ENCODE measurements around the gene TH. TPM values are rescaled to one million over a fixed set of nuclear protein-coding genes. Genes with fewer than 3 reads are reported as not detected.

The TH gene
- total and polyA plus RNA-seq, 2 donors from 2014 or later = not detected

DNA sequence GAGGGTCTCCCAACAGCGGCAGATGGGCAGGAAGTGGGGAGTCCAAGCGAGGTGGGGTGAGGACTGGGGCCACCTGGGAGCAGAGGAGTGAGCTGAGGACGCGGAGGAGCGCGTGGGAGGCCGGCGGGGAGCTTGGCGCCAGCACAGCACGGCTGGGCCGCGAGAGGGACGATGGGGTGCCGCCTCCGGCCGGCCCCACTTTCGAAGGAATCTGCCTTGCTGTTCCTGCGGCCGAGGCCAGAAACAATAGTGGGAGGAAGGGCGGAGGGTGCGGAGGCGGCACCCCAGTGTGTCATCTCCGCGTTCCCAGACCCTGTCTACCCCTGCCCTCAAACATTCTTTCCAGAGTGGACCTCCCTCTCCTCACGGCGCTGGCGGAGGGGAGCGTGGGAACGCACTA lies 16.1 kb downstream of the TH start:
- intact Hi-C loops (cut with DNase I) = loop anchor here (10.0 kb wide), 2 partner anchors 321 to 501 kb away; partner anchors contain the start of genes SYT8 and TNNI2
- TF ChIP-seq, protein P1, sequence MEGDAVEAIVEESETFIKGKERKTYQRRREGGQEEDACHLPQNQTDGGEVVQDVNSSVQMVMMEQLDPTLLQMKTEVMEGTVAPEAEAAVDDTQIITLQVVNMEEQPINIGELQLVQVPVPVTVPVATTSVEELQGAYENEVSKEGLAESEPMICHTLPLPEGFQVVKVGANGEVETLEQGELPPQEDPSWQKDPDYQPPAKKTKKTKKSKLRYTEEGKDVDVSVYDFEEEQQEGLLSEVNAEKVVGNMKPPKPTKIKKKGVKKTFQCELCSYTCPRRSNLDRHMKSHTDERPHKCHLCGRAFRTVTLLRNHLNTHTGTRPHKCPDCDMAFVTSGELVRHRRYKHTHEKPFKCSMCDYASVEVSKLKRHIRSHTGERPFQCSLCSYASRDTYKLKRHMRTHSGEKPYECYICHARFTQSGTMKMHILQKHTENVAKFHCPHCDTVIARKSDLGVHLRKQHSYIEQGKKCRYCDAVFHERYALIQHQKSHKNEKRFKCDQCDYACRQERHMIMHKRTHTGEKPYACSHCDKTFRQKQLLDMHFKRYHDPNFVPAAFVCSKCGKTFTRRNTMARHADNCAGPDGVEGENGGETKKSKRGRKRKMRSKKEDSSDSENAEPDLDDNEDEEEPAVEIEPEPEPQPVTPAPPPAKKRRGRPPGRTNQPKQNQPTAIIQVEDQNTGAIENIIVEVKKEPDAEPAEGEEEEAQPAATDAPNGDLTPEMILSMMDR (IDR thresholded peaks at IDR 0.05; ENCODE audit: borderline replicate concordance, extremely low read depth, insufficient read depth) = no peak
- FAIRE-seq = no peak
- no peaks in the 10 kb centered on the region for H3K27me3 ChIP-seq (ENCODE audit: control insufficient read depth, insufficient read depth, low read length)
- H3K9ac ChIP-seq (ENCODE audit: low read length in 3 of 3) = no peak overlapping the region
- H3K27ac ChIP-seq (ENCODE audit: low read depth in 2 of 2, low read length in 2 of 2) = no peak overlapping the region
- no peaks in the 10 kb centered on the region for H3K36me3 ChIP-seq (ENCODE audit: control insufficient read depth in 2 of 3, insufficient read depth in 3 of 3, low read length in 3 of 3)
- H3K9me3 ChIP-seq (ENCODE audit: control insufficient read depth in 2 of 3, insufficient read depth in 1 of 3, low read length in 3 of 3) = no peaks in the 10 kb centered on the region
- H3K4me1 ChIP-seq (ENCODE audit: control insufficient read depth in 2 of 3, insufficient read depth in 2 of 3, low read depth in 1 of 3, low read length in 3 of 3) = peaks cover 0 to 2% (median 0%) of the 10 kb centered on the region in 3 donors
- no peak overlapping the region for H3K4me3 ChIP-seq (ENCODE audit: low read length in 3 of 3)
- no peak for DNase-seq

DNA sequence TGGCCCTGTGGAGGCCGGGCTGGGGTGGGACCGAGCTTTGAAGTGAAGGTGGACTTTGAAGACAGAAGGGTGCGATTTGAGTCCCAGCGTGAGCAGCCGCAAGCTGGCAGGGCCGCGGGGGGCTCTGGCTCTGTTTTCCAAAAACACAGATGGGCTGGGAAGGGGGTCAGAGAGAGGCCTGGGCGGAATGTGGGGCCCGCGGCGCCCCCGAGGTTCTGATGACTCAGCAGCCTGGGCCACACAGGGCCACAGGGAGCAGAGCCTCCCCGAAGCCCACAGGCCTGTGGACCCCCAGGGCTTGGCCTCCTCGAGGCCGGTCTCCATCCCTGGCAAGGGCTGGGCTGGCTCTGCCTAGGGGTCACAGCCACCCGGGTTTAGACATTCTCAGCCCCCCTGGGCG lies 16.7 kb downstream of the TH start:
- Histone ChIP-seq H3K9me3 (ENCODE audit: control insufficient read depth in 2 of 3, insufficient read depth in 1 of 3, low read length in 3 of 3) (no peaks in the 10 kb centered on the region), H3K4me1 (ENCODE audit: control insufficient read depth in 2 of 3, insufficient read depth in 2 of 3, low read depth in 1 of 3, low read length in 3 of 3) (peaks cover 0 to 2% (median 0%) of the 10 kb centered on the region in 3 donors), H3K9ac (ENCODE audit: low read length in 3 of 3) (no peak overlapping the region), H3K36me3 (ENCODE audit: control insufficient read depth in 2 of 3, insufficient read depth in 3 of 3, low read length in 3 of 3) (no peaks in the 10 kb centered on the region), H3K27me3 (ENCODE audit: control insufficient read depth, insufficient read depth, low read length) (no peaks in the 10 kb centered on the region), H3K27ac (ENCODE audit: low read depth in 2 of 2, low read length in 2 of 2) (no peak overlapping the region), H3K4me3 (ENCODE audit: low read length in 3 of 3) (no peak overlapping the region)
- no peak for DNase-seq
- intact Hi-C loops (cut with DNase I) = loop anchor here (5.0 to 10.0 kb wide), 3 partner anchors 320 to 500 kb away; partner anchors contain the start of genes KRTAP5-6, SYT8 and TNNI2
- TF ChIP-seq, protein P1 (IDR thresholded peaks at IDR 0.05; ENCODE audit: borderline replicate concordance, extremely low read depth, insufficient read depth) = no peak
- FAIRE-seq = no peak

DNA sequence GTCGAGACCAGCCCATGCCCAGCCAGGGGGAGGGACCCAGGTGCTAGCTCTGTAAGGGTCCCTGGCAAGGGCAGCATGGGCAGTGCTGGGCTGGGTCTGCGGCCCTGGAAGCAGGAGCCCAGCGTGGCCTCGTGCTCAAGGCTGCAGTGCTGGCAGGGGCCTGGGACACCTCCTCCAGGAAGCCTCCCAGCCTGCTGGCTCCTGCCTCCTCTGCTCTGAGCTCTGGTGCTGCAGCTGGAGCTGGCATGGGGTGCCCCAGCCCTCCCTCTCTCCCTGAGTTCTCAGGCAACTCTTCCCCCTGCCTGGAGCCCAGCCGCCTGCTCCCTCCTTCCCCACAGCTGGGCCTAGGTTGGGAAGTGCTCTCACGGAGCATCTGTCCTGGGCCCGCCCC lies 17.4 kb downstream of the TH start:
- FAIRE-seq = no peak
- H3K36me3 ChIP-seq (ENCODE audit: control insufficient read depth in 2 of 3, insufficient read depth in 3 of 3, low read length in 3 of 3) = no peaks in the 10 kb centered on the region
- H3K27ac ChIP-seq (ENCODE audit: low read depth in 2 of 2, low read length in 2 of 2) = no peak overlapping the region
- TF ChIP-seq, protein P1 (IDR thresholded peaks at IDR 0.05; ENCODE audit: borderline replicate concordance, extremely low read depth, insufficient read depth) = no peak
- DNase-seq = no peak
- H3K27me3 ChIP-seq (ENCODE audit: control insufficient read depth, insufficient read depth, low read length) = no peaks in the 10 kb centered on the region
- no peak overlapping the region for H3K4me3 ChIP-seq (ENCODE audit: low read length in 3 of 3)
- intact Hi-C loops (cut with DNase I) = loop anchor here (5.0 to 10.0 kb wide), 3 partner anchors 319 to 499 kb away; partner anchors contain the start of genes KRTAP5-6, SYT8 and TNNI2
- no peak overlapping the region for H3K9ac ChIP-seq (ENCODE audit: low read length in 3 of 3)
- no peaks in the 10 kb centered on the region for H3K9me3 ChIP-seq (ENCODE audit: control insufficient read depth in 2 of 3, insufficient read depth in 1 of 3, low read length in 3 of 3)
- peaks cover 0 to 2% (median 0%) of the 10 kb centered on the region in 3 donors for H3K4me1 ChIP-seq (ENCODE audit: control insufficient read depth in 2 of 3, insufficient read depth in 2 of 3, low read depth in 1 of 3, low read length in 3 of 3)
